Hepatocyte (in vitro differentiated cells): ENCODE data around the gene TMEM185A. TPM values are rescaled to one million over a fixed set of nuclear protein-coding genes. Genes with fewer than 3 reads are reported as not detected.
"Not testable (repeated sequence)": the region's sequence is repeated elsewhere in the genome, so short reads cannot be mapped to it uniquely, and the experiment has no call there.

Experiments
- DNase-seq: peaks from one replicate; pipeline ENCODE4 v3.0.0-alpha.2; 2016; ENCODE audit warnings: low spot score
- H2AFZ ChIP-seq: fragments of 200-600 bp; sonication (generic); 2 replicates; pipeline ENCODE4 v1.6.0; 2016; ENCODE audit warnings: antibody characterized with exemption, mild to moderate bottlenecking
- H3K27ac ChIP-seq: fragments of 200-600 bp; sonication (generic); 2 replicates; pipeline ENCODE4 v1.5.1; 2016; ENCODE audit warnings: mild to moderate bottlenecking
- H3K27me3 ChIP-seq: fragments of 200-600 bp; sonication (generic); 2 replicates; pipeline ENCODE4 v1.6.1; 2016
- H3K36me3 ChIP-seq: fragments of 200-600 bp; sonication (generic); replicated peaks from 2 replicates; pipeline ENCODE4 v1.5.1; 2016; ENCODE audit warnings: low read depth; ENCODE audit not compliant: insufficient read depth
- H3K4me1 ChIP-seq: fragments of 200-600 bp; sonication (generic); 2 replicates; pipeline ENCODE4 v1.5.1; 2016; ENCODE audit warnings: mild to moderate bottlenecking, moderate library complexity; ENCODE audit not compliant: insufficient read depth
- H3K4me2 ChIP-seq: fragments of 200-600 bp; sonication (generic); 2 replicates; pipeline ENCODE4 v1.6.0; 2016
- H3K4me3 ChIP-seq: fragments of 200-600 bp; sonication (generic); 2 replicates; pipeline ENCODE4 v1.5.1; 2016; ENCODE audit warnings: mild to moderate bottlenecking
- H3K79me2 ChIP-seq: fragments of 200-600 bp; sonication (generic); 2 replicates; pipeline ENCODE4 v1.6.0; 2017; ENCODE audit warnings: mild to moderate bottlenecking
- H3K9me2 ChIP-seq: fragments of 200-600 bp; sonication (generic); replicated peaks from 2 replicates; pipeline ENCODE4 v1.6.0; 2017; ENCODE audit warnings: mild to moderate bottlenecking; ENCODE audit not compliant: insufficient read depth
- H3K9me3 ChIP-seq: fragments of 200-600 bp; sonication (generic); 2 replicates; pipeline ENCODE4 v1.5.1; 2016; ENCODE audit warnings: low read depth, mild to moderate bottlenecking
- H4K20me1 ChIP-seq: fragments of 200-600 bp; sonication (generic); 2 replicates; pipeline ENCODE4 v1.6.0; 2016; ENCODE audit warnings: mild to moderate bottlenecking; ENCODE audit not compliant: insufficient read depth, poor library complexity, severe bottlenecking
- EZH2 ChIP-seq: fragments of 200-600 bp; sonication (generic); IDR thresholded peaks from 2 replicates; pipeline ENCODE4 v1.6.1; 2016; ENCODE audit warnings: antibody characterized with exemption, mild to moderate bottlenecking, borderline replicate concordance
- EZH2phosphoT487 ChIP-seq: fragments of 200-600 bp; sonication (generic); IDR thresholded peaks from one replicate; pipeline ENCODE4 v1.6.1; 2018; ENCODE audit warnings: antibody characterized with exemption, mild to moderate bottlenecking, low read depth, moderate library complexity; ENCODE audit not compliant: unreplicated experiment, severe bottlenecking
- WGBS: methylation state at CpG from one replicate; pipeline ENCODE4 v1.1.6; 2016; ENCODE audit warnings: low lambda C conversion rate; ENCODE audit errors: missing lambda C conversion rate; 5-methylcytosine and 5-hydroxymethylcytosine counted together
- polyA plus RNA-seq: library from polyadenylated mRNA; unstranded; fragments of >200 nt; fragmentation: Nextera tagmentation; extraction: Ambion mirVana; gene quantifications from 2 replicates; pipeline ENCODE4 v1.2.1, GENCODE V29; 2016
- total RNA-seq: library from RNA; depleted of rRNA; stranded (reverse); fragments of >200 nt; gene quantifications from 2 replicates; pipeline ENCODE4 v1.2.3, GENCODE V29; 2014
- TF ChIP-seq, protein P1 (sequence below): fragments of 200-600 bp; sonication (generic); IDR thresholded peaks from 2 replicates; pipeline ENCODE4 v1.5.1; 2016; ENCODE audit warnings: antibody characterized with exemption, mild to moderate bottlenecking; ENCODE audit not compliant: poor library complexity

TMEM185A gene
- total and polyA plus RNA-seq, 2 experiments from 2014 or later = 45.6 to 45.7 TPM

DNA sequence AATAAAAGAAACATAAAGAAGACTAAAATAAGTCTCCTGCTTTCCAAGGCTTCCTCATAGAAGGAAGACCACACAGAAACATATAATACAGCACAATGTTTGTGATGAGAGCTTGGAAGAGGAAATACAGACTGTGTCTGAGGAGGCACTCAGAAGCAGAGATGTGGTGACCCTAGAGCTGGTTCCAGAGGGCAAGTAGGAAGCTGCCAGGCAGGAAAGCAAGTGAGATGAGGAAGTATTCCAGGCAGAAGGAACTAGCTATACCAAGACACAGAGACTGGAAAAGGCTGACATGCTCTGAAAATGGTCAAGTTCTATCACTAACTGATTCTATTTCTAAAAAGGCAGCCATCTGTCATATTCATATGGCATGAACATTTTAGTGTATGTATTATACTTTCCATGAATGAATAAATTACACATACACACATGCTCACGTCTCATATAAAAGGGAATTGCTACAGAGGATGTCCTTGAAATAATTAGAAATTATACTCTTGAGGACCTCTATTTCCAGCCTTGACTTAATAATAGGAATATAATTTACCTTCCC is 19.9 kb downstream of the TMEM185A start:
- Histone ChIP-seq H3K27ac (no peak overlapping the region), H3K36me3 (no peaks in the 10 kb centered on the region), H3K79me2 (peaks cover 54% of the 10 kb centered on the region), H4K20me1 (no peaks in the 10 kb centered on the region), H2AFZ (no peak overlapping the region), H3K9me3 (no peaks in the 10 kb centered on the region), H3K4me3 (no peak overlapping the region), H3K9me2 (no peaks in the 10 kb centered on the region), H3K27me3 (no peaks in the 10 kb centered on the region), H3K4me1 (no peaks in the 10 kb centered on the region), H3K4me2 (no peak overlapping the region)
- no peak for TF ChIP-seq EZH2phosphoT487
- TF ChIP-seq EZH2 = no peak
- TF ChIP-seq, protein P1, sequence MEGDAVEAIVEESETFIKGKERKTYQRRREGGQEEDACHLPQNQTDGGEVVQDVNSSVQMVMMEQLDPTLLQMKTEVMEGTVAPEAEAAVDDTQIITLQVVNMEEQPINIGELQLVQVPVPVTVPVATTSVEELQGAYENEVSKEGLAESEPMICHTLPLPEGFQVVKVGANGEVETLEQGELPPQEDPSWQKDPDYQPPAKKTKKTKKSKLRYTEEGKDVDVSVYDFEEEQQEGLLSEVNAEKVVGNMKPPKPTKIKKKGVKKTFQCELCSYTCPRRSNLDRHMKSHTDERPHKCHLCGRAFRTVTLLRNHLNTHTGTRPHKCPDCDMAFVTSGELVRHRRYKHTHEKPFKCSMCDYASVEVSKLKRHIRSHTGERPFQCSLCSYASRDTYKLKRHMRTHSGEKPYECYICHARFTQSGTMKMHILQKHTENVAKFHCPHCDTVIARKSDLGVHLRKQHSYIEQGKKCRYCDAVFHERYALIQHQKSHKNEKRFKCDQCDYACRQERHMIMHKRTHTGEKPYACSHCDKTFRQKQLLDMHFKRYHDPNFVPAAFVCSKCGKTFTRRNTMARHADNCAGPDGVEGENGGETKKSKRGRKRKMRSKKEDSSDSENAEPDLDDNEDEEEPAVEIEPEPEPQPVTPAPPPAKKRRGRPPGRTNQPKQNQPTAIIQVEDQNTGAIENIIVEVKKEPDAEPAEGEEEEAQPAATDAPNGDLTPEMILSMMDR = no peak
- 67% methylated on average over 1 of the region's 1 CpG for WGBS
- DNase-seq = no peak

DNA sequence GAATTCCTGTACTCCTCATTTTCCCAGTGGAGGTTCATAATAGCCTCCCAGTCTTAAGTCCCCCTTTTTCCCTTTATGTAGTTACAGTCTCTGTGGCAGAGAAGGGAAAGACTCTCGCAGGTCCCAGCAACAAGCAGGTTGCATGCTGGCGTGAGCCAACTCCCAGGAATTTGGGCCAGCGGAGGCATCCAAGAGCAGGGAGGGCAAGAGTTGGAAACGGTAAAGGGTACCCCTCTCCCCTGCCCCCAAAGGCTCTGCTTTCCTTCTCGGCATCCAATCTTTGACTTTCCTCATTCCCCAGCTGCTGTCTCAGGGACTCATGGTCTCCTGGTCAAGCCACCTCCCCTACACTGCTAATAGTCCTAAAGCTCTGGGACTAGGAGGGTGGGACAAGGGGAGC is 21.1 kb downstream of the TMEM185A start:
- TF ChIP-seq, protein P1 = no peak
- TF ChIP-seq EZH2 (no peak), EZH2phosphoT487 (no peak)
- no peaks in the 10 kb centered on the region for H3K9me2 ChIP-seq
- no peaks in the 10 kb centered on the region for H3K4me1 ChIP-seq
- H3K9me3 ChIP-seq = no peaks in the 10 kb centered on the region
- no peaks in the 10 kb centered on the region for H4K20me1 ChIP-seq
- WGBS = 89% methylated on average over 5 of the region's 5 CpGs
- peaks cover 43% of the 10 kb centered on the region for H3K79me2 ChIP-seq
- H2AFZ ChIP-seq = no peak overlapping the region
- no peak for DNase-seq
- H3K4me2 ChIP-seq = no peak overlapping the region
- H3K4me3 ChIP-seq = no peak overlapping the region
- no peaks in the 10 kb centered on the region for H3K27me3 ChIP-seq
- H3K27ac ChIP-seq = no peak overlapping the region
- H3K36me3 ChIP-seq = no peaks in the 10 kb centered on the region

DNA sequence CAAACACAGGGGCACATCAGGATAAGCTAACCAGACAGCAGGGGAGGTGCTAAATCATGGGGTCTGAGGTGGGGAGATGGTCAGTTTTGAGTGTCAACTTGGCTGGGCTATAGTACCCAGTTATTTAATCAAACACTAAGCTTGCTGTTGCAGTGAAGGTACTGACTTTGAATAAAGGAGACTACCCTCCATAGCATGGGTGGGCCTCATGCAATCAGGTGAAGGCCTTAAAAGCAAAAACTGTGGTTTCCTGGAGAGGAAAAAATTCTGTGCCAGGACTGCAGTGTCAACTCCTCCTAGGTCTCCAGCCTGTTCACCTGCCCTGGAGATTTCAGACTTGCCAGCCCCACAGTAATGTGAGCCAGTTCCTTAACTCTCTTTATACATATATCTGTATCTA is 23.9 kb downstream of the TMEM185A start:
- Histone ChIP-seq H2AFZ (no peak overlapping the region), H3K27me3 (no peaks in the 10 kb centered on the region), H3K27ac (no peak overlapping the region), H3K4me2 (no peak overlapping the region), H4K20me1 (no peaks in the 10 kb centered on the region), H3K4me1 (no peaks in the 10 kb centered on the region), H3K79me2 (peaks cover 18% of the 10 kb centered on the region), H3K9me2 (no peaks in the 10 kb centered on the region), H3K9me3 (no peaks in the 10 kb centered on the region), H3K4me3 (no peak overlapping the region), H3K36me3 (no peaks in the 10 kb centered on the region)
- TF ChIP-seq, protein P1 = no peak
- TF ChIP-seq EZH2 = no peak
- TF ChIP-seq EZH2phosphoT487 = no peak
- DNase-seq = no peak

GRCh38 chrX:149605248-149605885 is 26.2 kb downstream of the TMEM185A start:
- not testable (repeated sequence) for H3K27ac ChIP-seq, H3K36me3 ChIP-seq, H4K20me1 ChIP-seq, H3K9me2 ChIP-seq, H3K4me2 ChIP-seq, H3K4me3 ChIP-seq, H3K79me2 ChIP-seq, H2AFZ ChIP-seq, DNase-seq, H3K27me3 ChIP-seq, H3K4me1 ChIP-seq, H3K9me3 ChIP-seq
- WGBS = 70% methylated on average over 7 of the region's 7 CpGs

- not testable (repeated sequence) for H3K4me1 ChIP-seq, H4K20me1 ChIP-seq, DNase-seq, H3K36me3 ChIP-seq, H3K9me2 ChIP-seq, H2AFZ ChIP-seq, H3K4me2 ChIP-seq, H3K9me3 ChIP-seq, H3K27ac ChIP-seq, H3K27me3 ChIP-seq, H3K4me3 ChIP-seq, H3K79me2 ChIP-seq
- WGBS = 52% methylated on average over 5 of the region's 11 CpGs
Observed at GRCh38 chrX:149598603-149599002, 33.0 kb downstream of the TMEM185A start.

DNA sequence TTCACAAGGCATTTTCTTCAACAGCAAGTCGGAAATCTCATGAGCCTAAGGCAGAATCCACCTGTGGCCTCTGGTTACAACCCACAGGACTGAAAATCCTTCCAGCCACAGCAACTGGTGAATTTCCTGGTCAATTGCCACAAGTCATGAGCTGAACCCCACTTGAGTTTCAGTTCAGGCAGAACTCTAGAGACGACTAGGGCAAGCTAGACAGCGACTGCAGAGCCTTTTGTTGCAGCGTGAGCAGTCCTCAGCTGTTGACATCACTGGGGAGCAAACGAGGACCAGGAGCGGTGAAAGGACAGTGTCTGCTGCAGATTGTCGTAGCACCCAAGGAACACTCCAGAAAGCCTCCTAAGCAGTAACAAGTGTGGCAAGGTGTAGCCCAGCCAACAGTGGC is 35.6 kb downstream of the TMEM185A start:
- not testable (repeated sequence) for H3K36me3 ChIP-seq, H3K27me3 ChIP-seq, H3K79me2 ChIP-seq, H3K4me2 ChIP-seq, H4K20me1 ChIP-seq, H3K4me3 ChIP-seq, H3K9me3 ChIP-seq, DNase-seq, H3K27ac ChIP-seq, H3K9me2 ChIP-seq, H3K4me1 ChIP-seq, H2AFZ ChIP-seq
- no CpG with 5 or more reads among the region's 7 CpGs for WGBS
